Measurements from ENCODE around the gene ALKBH7. TPM values are rescaled to one million over a fixed set of nuclear protein-coding genes. Genes with fewer than 3 reads are reported as not detected.

The ALKBH7 gene
- total and polyA plus RNA-seq, 10 of the 15 experiments (the other 5 are each of a cell fraction or from before 2014, with no cell fraction given), result 0.31 to 82.5 (median 37.6) TPM

DNA sequence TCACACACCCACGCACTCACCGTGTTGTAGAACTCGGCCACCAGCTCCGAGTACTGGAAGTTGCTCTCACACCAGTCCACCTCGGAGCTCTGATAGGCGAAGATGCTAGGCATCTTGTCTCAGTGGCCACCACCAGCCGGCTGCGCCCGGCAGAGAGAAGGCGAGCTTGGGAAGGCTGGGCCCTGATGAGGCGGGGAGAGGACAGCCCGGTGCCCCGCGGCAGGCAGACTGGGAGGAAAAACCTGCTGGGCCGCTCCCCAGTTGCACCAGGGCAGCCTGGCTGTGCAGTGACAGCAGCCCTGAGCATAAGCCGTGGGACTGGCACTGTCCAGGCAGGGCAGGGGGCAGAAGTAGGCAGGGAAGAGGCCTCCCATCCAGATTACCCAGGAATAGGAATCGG is 39.2 kb upstream of the ALKBH7 start, which contains the start of gene ACER1 (continued):
- TF ChIP-seq PAX8 (IDR thresholded peaks at IDR 0.05), result no peak
- TF ChIP-seq, protein P1, sequence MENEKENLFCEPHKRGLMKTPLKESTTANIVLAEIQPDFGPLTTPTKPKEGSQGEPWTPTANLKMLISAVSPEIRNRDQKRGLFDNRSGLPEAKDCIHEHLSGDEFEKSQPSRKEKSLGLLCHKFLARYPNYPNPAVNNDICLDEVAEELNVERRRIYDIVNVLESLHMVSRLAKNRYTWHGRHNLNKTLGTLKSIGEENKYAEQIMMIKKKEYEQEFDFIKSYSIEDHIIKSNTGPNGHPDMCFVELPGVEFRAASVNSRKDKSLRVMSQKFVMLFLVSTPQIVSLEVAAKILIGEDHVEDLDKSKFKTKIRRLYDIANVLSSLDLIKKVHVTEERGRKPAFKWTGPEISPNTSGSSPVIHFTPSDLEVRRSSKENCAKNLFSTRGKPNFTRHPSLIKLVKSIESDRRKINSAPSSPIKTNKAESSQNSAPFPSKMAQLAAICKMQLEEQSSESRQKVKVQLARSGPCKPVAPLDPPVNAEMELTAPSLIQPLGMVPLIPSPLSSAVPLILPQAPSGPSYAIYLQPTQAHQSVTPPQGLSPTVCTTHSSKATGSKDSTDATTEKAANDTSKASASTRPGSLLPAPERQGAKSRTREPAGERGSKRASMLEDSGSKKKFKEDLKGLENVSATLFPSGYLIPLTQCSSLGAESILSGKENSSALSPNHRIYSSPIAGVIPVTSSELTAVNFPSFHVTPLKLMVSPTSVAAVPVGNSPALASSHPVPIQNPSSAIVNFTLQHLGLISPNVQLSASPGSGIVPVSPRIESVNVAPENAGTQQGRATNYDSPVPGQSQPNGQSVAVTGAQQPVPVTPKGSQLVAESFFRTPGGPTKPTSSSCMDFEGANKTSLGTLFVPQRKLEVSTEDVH (IDR thresholded peaks at IDR 0.05; ENCODE audit: low read depth, partially characterized antibody), result no peak
- no peak for TF ChIP-seq ZNF622 (IDR thresholded peaks at IDR 0.05)
- no peak for TF ChIP-seq MEF2A (IDR thresholded peaks at IDR 0.05; ENCODE audit: insufficient read depth, low read depth, low read length)

DNA sequence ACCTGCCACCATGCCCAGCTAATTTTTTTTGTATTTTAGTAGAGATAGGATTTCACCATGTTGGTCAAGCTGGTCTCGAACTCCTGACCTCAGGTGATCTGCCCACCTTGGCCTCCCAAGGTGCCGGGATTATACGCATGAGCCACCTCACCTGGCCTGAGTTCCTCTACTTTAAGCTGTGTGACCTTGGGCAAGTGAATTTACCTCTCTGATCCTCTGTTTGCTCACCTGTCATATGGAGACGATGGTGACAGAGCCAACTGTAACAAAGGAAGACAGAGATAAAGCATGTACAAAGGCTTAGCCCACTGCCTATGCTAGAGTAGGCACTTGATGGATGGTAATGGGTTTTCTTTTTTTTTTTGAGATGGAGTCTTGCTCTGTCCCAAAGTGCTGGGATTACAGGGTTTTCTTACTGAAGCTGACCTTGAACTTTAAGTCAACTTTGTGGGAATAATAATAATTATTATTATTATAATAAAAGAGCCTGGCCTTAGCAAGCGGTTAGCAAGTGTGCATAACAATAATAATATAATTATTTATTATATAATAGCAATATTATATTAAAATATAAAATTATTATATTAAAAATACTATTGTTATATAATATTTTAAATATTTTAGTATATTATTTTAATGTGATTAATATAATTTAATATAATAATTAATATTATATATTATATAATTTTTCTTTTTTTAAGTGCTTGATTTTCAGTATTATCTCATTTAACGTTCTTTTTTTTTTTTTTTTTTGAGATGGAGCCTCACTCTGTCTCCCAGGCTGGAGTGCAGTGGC is 37.9 kb upstream of the ALKBH7 start:
- ChIA-PET POLR2A (interaction anchor here (0.6 kb wide), 1 partner anchor 91 kb away, joined by 3 read pairs; no protein-coding TSS in a partner anchor), SMC1A (ENCODE audit: uncharacterized antibody, unreplicated experiment) (no interaction called here), RAD21 (ENCODE audit: unreplicated experiment) (no interaction called here), CTCF (interaction anchor here (1.3 kb wide), 1 partner anchor 14 kb away, joined by 3 read pairs; no protein-coding TSS in a partner anchor)
- Histone ChIP-seq H3K79me2 (ENCODE audit: control insufficient read depth, insufficient read depth, low read length) (no peaks in the 10 kb centered on the region), H3K27ac (ENCODE audit: control insufficient read depth, insufficient read depth) (no peak overlapping the region), H3K4me3 (no peak overlapping the region), H4K20me1 (ENCODE audit: control insufficient read depth, insufficient read depth) (no peaks in the 10 kb centered on the region), H3K9me3 (replicated peaks; ENCODE audit: control insufficient read depth, insufficient read depth, low read length) (no peaks in the 10 kb centered on the region), H3K27me3 (replicated peaks in 1 of 2; ENCODE audit: control insufficient read depth in 2 of 2, insufficient read depth in 2 of 2, low read length in 1 of 2) (no peaks in the 10 kb centered on the region), H3K36me3 (ENCODE audit: control insufficient read depth in 2 of 2, insufficient read depth in 2 of 2, low read length in 1 of 2) (no peaks in the 10 kb centered on the region), H2AFZ (ENCODE audit: control insufficient read depth, low read depth, low read length) (no peak overlapping the region), H3K9ac (ENCODE audit: control insufficient read depth, insufficient read depth, low read length) (no peak overlapping the region), H3K4me1 (ENCODE audit: control insufficient read depth, insufficient read depth, low read length) (no peaks in the 10 kb centered on the region), H3K4me2 (ENCODE audit: control insufficient read depth, insufficient read depth) (no peak overlapping the region)
- no TSS peak for BruUV-seq (replicated peaks)
- FAIRE-seq (no peak), ATAC-seq (no peak), DNase-seq (ENCODE audit: low read depth, low spot score) (no peak)
- intact Hi-C loops (cut with micrococcal nuclease; ENCODE audit: unreplicated experiment) (no loop called here), in situ Hi-C loops (cut with MboI) (no loop called here)
- 31% methylated on average over 6 of the region's 6 CpGs for WGBS (ENCODE audit: insufficient coverage, insufficient replicate concordance, low lambda C conversion rate, missing lambda C conversion rate)
- TF ChIP-seq RCOR1 (conservative IDR thresholded peaks at IDR 0.05; ENCODE audit: low read depth, low read length) (no peak), ZNF207 (IDR thresholded peaks at IDR 0.05; ENCODE audit: borderline replicate concordance) (no peak), EZH2 (IDR thresholded peaks at IDR 0.05; ENCODE audit: borderline replicate concordance, control insufficient read depth, low read depth, low read length) (no peak), SMAD5 (IDR thresholded peaks at IDR 0.05; ENCODE audit: low read depth) (no peak), YBX1 (IDR thresholded peaks at IDR 0.05) (no peak), CREB1 (IDR thresholded peaks at IDR 0.05; ENCODE audit: low read depth) (no peak), TCF3 (IDR thresholded peaks at IDR 0.05; ENCODE audit: borderline replicate concordance, insufficient read depth, low read depth, low read length) (no peak), PAX8 (IDR thresholded peaks at IDR 0.05) (no peak), RUNX3 (IDR thresholded peaks at IDR 0.05; ENCODE audit: low read length) (no peak), IKZF1 (conservative IDR thresholded peaks at IDR 0.05) (no peak), HDAC6 (IDR thresholded peaks at IDR 0.05; ENCODE audit: unreplicated experiment) (no peak), ZZZ3 (IDR thresholded peaks at IDR 0.05; ENCODE audit: control insufficient read depth, insufficient read length, low read depth) (no peak), SIX5 (IDR thresholded peaks at IDR 0.05; ENCODE audit: low read depth, low read length, severe bottlenecking) (no peak)
- TF ChIP-seq, protein P2, sequence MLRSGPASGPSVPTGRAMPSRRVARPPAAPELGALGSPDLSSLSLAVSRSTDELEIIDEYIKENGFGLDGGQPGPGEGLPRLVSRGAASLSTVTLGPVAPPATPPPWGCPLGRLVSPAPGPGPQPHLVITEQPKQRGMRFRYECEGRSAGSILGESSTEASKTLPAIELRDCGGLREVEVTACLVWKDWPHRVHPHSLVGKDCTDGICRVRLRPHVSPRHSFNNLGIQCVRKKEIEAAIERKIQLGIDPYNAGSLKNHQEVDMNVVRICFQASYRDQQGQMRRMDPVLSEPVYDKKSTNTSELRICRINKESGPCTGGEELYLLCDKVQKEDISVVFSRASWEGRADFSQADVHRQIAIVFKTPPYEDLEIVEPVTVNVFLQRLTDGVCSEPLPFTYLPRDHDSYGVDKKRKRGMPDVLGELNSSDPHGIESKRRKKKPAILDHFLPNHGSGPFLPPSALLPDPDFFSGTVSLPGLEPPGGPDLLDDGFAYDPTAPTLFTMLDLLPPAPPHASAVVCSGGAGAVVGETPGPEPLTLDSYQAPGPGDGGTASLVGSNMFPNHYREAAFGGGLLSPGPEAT (IDR thresholded peaks at IDR 0.05; ENCODE audit: low read depth), result no peak

Data from GM12878 (cell line).